Vagina (tissue), 2 donors: ENCODE results near the gene FASTK. TPM values are rescaled to one million over a fixed set of nuclear protein-coding genes. Genes with fewer than 3 reads are reported as not detected.

Experiments used
- DNase-seq, 2 donors: peaks; one replicate each; pipeline ENCODE4 v3.0.0-alpha.2; 2017; ENCODE audit errors: extremely low spot score in 2 of 2
- H3K27ac ChIP-seq: fragments of 200-600 bp; sonication (generic); one replicate; pipeline ENCODE4 v1.5.1; 2019
- H3K27me3 ChIP-seq: fragments of 200-600 bp; sonication (generic); one replicate; pipeline ENCODE4 v1.5.1; 2019
- H3K36me3 ChIP-seq, 2 donors: fragments of 200-600 bp; sonication (generic); one replicate each; pipeline ENCODE4 v1.5.1; 2017 to 2019
- H3K4me1 ChIP-seq: fragments of 200-600 bp; sonication (generic); one replicate; pipeline ENCODE4 v1.5.1; 2019
- H3K4me3 ChIP-seq, 2 donors: fragments of 200-600 bp; sonication (generic); 1 replicate in 1 of 2; 2 replicates in 1 of 2; pipeline ENCODE4 v1.5.1; 2016 to 2019
- H3K9me3 ChIP-seq: fragments of 200-600 bp; sonication (generic); one replicate; pipeline ENCODE4 v1.5.1; 2019
- POLR2A ChIP-seq, 2 donors: fragments of 450-650 bp; IDR thresholded peaks; one replicate each; pipeline ENCODE4 v1.6.1; 2017; ENCODE audit warnings: antibody characterized with exemption in 2 of 2, mild to moderate bottlenecking in 2 of 2, moderate library complexity in 2 of 2
- POLR2AphosphoS5 ChIP-seq, 2 donors: sonication (generic); formaldehyde crosslinking; IDR thresholded peaks; one replicate each; pipeline ENCODE4 v1.9.0; 2017; ENCODE audit warnings: antibody characterized with exemption in 2 of 2, mild to moderate bottlenecking in 2 of 2, low read depth in 1 of 2; ENCODE audit not compliant: insufficient read depth in 1 of 2
- intact Hi-C: fragments of 100-400 bp; cut with DNase I; formaldehyde crosslinking; loops from one replicate; pipeline ENCODE4 v1.15.1; 2023
- total RNA-seq: library from RNA; depleted of rRNA; stranded (reverse); fragments of >200 nt; gene quantifications from one replicate; pipeline ENCODE4 v1.2.3, GENCODE V29; 2016
- TF ChIP-seq, protein P1 (sequence below), 3 experiments: fragments of 450-650 bp in 2 of 3; fragments of 200-600 bp in 1 of 3; sonication (generic) in 1 of 3; IDR thresholded peaks; one replicate each; pipeline ENCODE4 v1.5.1; 2017 to 2019; ENCODE audit warnings: antibody characterized with exemption in 3 of 3, mild to moderate bottlenecking in 2 of 3, moderate library complexity in 2 of 3

The FASTK gene
- total RNA-seq, 1 donor from 2014 or later = 60.2 TPM

GRCh38 chr7:151102991-151103390 lies 22.4 kb upstream of the FASTK start:
- Histone ChIP-seq H3K9me3 (no peaks in the 10 kb centered on the region), H3K27me3 (no peaks in the 10 kb centered on the region), H3K4me1 (peaks cover 24% of the 10 kb centered on the region), H3K27ac (no peak overlapping the region), H3K4me3 (no peak overlapping the region), H3K36me3 (no peaks in the 10 kb centered on the region)
- intact Hi-C loops = no loop called here
- TF ChIP-seq POLR2A (IDR thresholded peaks at IDR 0.05) = no peak
- TF ChIP-seq, protein P1, sequence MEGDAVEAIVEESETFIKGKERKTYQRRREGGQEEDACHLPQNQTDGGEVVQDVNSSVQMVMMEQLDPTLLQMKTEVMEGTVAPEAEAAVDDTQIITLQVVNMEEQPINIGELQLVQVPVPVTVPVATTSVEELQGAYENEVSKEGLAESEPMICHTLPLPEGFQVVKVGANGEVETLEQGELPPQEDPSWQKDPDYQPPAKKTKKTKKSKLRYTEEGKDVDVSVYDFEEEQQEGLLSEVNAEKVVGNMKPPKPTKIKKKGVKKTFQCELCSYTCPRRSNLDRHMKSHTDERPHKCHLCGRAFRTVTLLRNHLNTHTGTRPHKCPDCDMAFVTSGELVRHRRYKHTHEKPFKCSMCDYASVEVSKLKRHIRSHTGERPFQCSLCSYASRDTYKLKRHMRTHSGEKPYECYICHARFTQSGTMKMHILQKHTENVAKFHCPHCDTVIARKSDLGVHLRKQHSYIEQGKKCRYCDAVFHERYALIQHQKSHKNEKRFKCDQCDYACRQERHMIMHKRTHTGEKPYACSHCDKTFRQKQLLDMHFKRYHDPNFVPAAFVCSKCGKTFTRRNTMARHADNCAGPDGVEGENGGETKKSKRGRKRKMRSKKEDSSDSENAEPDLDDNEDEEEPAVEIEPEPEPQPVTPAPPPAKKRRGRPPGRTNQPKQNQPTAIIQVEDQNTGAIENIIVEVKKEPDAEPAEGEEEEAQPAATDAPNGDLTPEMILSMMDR (IDR thresholded peaks at IDR 0.05) = no peak
- DNase-seq = no peak

GRCh38 chr7:151101621-151102396 lies 21.2 kb upstream of the FASTK start:
- no peak overlapping the region for H3K4me3 ChIP-seq
- TF ChIP-seq POLR2A (IDR thresholded peaks at IDR 0.05) (no peak), POLR2AphosphoS5 (IDR thresholded peaks at IDR 0.05; ENCODE audit: insufficient read depth in 1 of 2, low read depth in 1 of 2) (no peak)
- TF ChIP-seq, protein P1 (IDR thresholded peaks at IDR 0.05) = no peak
- no peak for DNase-seq
- H3K4me1 ChIP-seq = peaks cover 24% of the 10 kb centered on the region
- H3K27me3 ChIP-seq = no peaks in the 10 kb centered on the region
- H3K36me3 ChIP-seq = no peaks in the 10 kb centered on the region
- no peaks in the 10 kb centered on the region for H3K9me3 ChIP-seq
- no peak overlapping the region for H3K27ac ChIP-seq
- intact Hi-C loops = no loop called here

DNA sequence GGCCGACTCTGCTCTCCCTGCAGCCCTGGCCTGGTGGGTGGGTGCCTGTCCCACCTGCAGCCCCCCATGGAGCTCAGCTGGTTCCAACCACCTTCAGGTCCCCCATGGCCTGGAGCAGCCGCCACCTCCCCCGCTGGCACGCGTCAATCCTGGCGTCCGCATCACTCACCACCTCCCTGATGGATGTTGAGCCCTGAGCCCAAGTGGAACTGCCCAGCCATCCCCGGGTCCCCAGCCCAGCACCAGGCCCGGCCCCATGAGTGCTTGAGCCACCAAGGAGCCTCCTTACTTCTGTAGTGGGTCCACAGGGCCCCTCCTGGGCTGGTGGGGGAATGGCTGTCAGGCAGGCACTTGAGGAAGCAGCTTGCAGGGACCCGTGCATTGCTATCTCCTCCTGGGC lies 20.3 kb upstream of the FASTK start:
- Histone ChIP-seq H3K27ac (no peak overlapping the region), H3K4me3 (no peak overlapping the region), H3K4me1 (peaks cover 24% of the 10 kb centered on the region), H3K36me3 (no peaks in the 10 kb centered on the region), H3K9me3 (no peaks in the 10 kb centered on the region), H3K27me3 (no peaks in the 10 kb centered on the region)
- TF ChIP-seq, protein P1 (IDR thresholded peaks at IDR 0.05) = no peak
- TF ChIP-seq POLR2A (IDR thresholded peaks at IDR 0.05) = no peak
- no peak for TF ChIP-seq POLR2AphosphoS5 (IDR thresholded peaks at IDR 0.05; ENCODE audit: insufficient read depth in 1 of 2, low read depth in 1 of 2)
- DNase-seq = no peak
- intact Hi-C loops = no loop called here

DNA sequence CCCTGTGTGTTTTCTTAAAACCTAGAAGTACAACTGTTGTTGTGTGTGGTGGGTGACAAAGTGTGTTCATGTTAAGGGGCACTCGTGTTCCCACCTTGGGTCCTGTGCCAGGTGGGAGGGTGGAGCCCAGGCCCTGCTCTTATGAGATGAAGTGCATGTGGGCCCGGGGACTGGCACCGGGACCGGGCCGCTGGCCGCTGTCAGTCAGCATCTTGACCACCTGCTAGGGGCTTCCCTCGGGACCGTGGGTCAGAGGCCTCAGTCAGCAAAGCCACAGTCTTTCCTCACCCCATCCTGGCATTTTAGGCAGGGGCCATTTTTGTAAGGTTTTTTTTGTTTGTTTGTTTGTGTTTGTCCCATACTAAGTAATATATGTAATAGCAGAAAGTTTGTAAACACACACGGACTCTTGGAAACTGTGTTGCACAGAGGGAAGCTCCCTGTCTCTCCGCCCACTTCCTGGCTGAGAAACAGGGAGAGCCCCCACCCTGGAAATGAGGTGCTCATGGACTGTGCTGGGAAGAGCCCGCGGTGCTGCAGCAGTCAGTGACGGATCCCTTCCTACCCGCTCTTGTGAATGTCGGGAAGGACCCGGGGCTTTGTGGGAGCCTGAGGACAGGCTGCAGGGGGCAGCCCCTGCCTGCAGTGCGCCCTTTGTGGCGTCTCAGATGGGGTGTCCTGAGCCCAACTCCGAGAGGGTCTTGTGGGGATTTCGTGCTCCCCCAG lies 19.0 kb upstream of the FASTK start:
- Histone ChIP-seq H3K27ac (no peak overlapping the region), H3K36me3 (no peaks in the 10 kb centered on the region), H3K27me3 (no peaks in the 10 kb centered on the region), H3K4me1 (peaks cover 23% of the 10 kb centered on the region), H3K9me3 (no peaks in the 10 kb centered on the region), H3K4me3 (no peak overlapping the region)
- TF ChIP-seq POLR2A (IDR thresholded peaks at IDR 0.05) (no peak), POLR2AphosphoS5 (IDR thresholded peaks at IDR 0.05; ENCODE audit: insufficient read depth in 1 of 2, low read depth in 1 of 2) (no peak)
- TF ChIP-seq, protein P1 (IDR thresholded peaks at IDR 0.05) = no peak
- no peak for DNase-seq
- intact Hi-C loops = no loop called here
